ENCODE results near the gene S100A3. TPM values are rescaled to one million over a fixed set of nuclear protein-coding genes. Genes with fewer than 3 reads are reported as not detected.

Gene S100A3
- total RNA-seq, 1 donor from 2014 or later: not detected

DNA sequence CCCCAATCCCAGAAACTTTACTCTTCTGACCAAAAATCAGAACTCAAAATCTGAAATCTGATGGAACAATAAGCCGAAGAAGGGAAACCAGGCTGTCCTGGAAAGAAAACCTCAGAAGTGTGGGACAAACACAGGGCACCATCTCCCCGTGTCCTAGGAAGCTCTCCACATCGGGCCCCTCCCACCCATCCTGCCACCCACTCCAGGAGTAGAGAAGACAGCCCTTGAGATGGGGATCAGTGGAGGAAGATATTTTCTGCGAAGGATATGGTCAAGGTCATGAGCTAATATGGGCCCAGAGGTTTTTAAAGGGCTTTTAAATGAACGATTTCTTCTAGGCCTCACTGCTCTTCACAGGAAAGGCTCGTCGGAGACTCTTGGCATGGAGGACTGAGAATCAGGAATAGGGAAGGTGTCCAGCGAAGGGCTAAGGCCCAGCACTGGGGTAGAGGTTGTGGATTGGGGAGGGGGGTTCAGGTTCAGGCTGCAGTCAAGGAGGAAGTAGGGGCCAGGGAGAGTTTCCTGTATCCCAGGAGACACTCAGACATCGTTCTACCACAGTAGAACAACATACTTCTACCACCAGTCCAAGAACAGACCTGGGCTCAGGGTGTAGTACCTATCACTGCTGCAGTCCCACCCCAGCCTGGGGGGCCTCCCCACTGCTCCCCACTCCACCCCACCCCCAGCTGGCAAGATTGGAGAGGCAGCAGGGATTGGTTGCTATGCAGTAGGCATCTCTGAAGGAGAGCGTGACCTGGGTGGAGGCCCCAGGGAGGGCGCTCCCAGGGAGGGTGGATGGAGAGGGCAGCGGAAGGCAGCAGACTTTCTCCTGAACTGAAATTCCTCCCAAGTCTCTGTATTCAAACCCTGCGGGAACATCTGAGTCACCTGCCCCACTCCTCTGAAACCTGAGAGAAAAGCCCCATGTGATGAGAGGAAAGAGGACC, 7.1 kb downstream of the S100A3 start:
- Histone ChIP-seq H3K36me3 (peaks cover 0 to 3% of the 10 kb centered on the region in 2 donors), H3K27ac (peak overlapping the region; percentile 90 to 92), H3K4me3 (no peak overlapping the region), H3K27me3 (no peaks in the 10 kb centered on the region), H3K4me1 (peaks cover 20 to 41% of the 10 kb centered on the region in 2 donors), H3K9me3 (no peaks in the 10 kb centered on the region)
- intact Hi-C loops (cut with DNase I): no loop called here
- DNase-seq (ENCODE audit: low spot score in 2 of 2): no peak
- TF ChIP-seq, protein P1, sequence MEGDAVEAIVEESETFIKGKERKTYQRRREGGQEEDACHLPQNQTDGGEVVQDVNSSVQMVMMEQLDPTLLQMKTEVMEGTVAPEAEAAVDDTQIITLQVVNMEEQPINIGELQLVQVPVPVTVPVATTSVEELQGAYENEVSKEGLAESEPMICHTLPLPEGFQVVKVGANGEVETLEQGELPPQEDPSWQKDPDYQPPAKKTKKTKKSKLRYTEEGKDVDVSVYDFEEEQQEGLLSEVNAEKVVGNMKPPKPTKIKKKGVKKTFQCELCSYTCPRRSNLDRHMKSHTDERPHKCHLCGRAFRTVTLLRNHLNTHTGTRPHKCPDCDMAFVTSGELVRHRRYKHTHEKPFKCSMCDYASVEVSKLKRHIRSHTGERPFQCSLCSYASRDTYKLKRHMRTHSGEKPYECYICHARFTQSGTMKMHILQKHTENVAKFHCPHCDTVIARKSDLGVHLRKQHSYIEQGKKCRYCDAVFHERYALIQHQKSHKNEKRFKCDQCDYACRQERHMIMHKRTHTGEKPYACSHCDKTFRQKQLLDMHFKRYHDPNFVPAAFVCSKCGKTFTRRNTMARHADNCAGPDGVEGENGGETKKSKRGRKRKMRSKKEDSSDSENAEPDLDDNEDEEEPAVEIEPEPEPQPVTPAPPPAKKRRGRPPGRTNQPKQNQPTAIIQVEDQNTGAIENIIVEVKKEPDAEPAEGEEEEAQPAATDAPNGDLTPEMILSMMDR (IDR thresholded peaks at IDR 0.05): no peak

DNA sequence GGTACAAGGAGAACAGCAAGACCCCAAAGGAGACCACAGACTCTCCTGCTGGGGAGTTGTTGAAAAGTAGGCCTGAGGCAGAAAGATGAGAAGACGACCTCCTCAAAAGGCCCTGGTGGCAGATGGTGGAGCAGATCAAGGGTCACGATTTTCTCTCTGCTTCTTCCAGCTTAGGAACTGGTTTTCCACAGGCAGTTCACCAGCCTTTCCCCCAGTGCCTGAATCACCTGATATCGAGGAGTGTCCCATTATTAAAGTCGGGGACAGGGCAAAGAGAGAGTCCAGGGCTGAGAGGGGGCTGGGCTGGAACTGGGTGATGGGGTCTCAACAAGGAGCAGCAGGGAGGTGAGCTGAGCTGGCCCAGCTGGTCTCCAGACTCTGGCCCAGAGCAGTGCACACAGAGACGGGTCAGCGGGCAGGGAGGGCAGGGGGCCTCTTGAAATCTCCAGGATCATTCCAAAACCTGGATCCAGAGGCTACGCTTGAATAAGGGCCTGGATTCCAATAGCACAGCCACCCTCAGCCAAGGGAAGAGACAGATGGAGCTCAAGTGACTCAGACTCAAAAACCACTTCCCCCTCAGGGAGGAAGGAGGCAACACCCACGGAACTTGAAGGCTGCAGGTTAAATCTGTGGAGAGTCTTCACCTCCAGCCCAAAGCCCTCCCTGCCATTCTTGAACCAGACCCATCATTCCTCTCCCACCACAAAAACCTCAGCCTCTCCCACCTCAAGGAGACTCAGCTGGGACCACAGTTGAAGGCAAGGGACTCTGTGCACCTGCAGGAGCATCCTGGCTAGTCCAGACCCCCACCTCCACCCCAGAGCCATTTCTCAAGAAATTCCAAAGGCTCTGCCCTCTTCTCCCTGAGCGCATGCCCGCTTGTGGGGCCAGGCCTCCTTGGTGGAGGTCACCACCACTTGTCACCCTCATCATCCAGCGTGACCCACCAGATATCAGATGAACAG, 8.4 kb downstream of the S100A3 start, which contains the start of gene S100A5:
Gene S100A5, minus strand, starts transcription at position 541 of the 968 bp plus-strand sequence. CDS start 743 bp downstream, outside the sequence.
- Histone ChIP-seq H3K9me3 (no peaks in the 10 kb centered on the region), H3K4me3 (no peak within 1 kb of the TSS), H3K27me3 (no peaks in the 10 kb centered on the region), H3K4me1 (peaks cover 11 to 39% of the 10 kb centered on the region in 2 donors), H3K27ac (peak within 1 kb of the TSS; percentile 90 to 92), H3K36me3 (peaks cover 0 to 3% of the 10 kb centered on the region in 2 donors)
- TF ChIP-seq, protein P1 (IDR thresholded peaks at IDR 0.05): no peak
- no peak for DNase-seq (ENCODE audit: low spot score in 2 of 2)
- intact Hi-C loops (cut with DNase I): no loop called here

DNA sequence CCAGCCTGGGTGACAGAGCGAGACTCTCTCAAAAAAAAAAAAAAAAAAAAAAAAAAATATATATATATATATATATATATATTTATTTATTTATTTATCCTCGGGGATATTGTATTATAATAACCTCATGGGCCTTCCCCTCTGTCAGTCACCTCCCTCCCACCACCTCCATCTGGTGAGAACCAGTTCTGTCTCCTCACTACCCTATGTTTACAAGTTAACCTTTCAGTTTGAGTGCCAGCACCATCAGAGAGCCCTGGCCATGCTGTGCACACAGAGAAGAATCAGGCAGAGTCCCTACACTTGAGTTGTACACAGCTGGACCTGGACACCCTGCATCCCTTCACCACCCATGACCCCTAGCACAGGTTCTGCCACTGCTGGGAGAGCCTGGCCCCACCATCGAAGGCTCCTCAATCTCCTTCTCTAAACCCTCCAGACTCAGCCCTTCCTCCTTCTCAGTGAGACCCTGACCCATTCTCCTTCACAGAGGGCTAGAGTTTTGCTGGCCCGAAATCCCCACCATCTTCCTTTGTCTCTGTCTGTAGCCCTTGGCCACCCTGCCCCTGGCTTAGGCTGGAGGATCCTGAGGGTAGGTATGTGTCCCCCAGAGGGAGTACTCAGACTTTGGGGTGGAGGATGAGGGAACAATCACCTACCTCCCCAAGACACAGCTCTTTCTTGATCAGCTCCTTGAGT, 9.5 kb downstream of the S100A3 start:
- no peak for DNase-seq (ENCODE audit: low spot score in 2 of 2)
- intact Hi-C loops (cut with DNase I): loop anchor here (10.0 kb wide), 1 partner anchor 235 kb away; the partner anchor contains the start of gene SLC27A3
- TF ChIP-seq, protein P1 (IDR thresholded peaks at IDR 0.05): no peak

DNA sequence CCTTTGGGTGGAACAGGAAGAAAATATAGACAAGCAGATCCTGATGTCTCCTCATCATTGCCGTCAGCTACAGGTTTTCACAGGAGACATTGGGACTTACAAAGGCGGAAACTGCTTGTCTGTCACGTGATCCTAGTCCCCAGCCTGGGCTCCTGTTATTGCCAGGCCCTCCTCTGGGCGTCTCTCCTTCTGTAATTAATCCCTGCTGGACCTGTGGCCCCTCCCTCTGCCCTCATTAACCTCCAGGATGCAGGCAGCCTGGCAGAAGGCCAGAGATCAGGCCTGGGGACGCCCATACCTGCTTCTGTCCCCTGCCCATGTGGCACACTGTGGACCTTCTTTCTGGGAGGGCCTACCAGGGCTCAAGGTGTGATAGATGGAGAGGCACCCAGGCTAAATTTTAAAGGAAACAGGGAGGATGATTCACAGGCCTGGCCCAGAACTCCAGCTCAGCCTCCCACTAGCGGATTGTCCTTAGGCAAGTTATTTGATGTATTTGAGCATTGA, 10.7 kb downstream of the S100A3 start:
- H3K27ac ChIP-seq: no peak overlapping the region
- no peaks in the 10 kb centered on the region for H3K9me3 ChIP-seq
- H3K36me3 ChIP-seq: no peaks in the 10 kb centered on the region
- TF ChIP-seq, protein P1 (IDR thresholded peaks at IDR 0.05): no peak
- no peak for DNase-seq (ENCODE audit: low spot score in 2 of 2)
- no peak overlapping the region for H3K4me3 ChIP-seq
- no peaks in the 10 kb centered on the region for H3K27me3 ChIP-seq
- H3K4me1 ChIP-seq: peaks cover 5 to 28% of the 10 kb centered on the region in 2 donors
- intact Hi-C loops (cut with DNase I): loop anchor here (10.0 kb wide), 1 partner anchor 236 kb away; the partner anchor contains the start of gene SLC27A3

More for the DNA sequence above, 9.5 kb downstream of the S100A3 start:
- no peaks in the 10 kb centered on the region for H3K9me3 ChIP-seq
- peaks cover 0 to 3% of the 10 kb centered on the region in 2 donors for H3K36me3 ChIP-seq
- no peak overlapping the region for H3K4me3 ChIP-seq
- no peaks in the 10 kb centered on the region for H3K27me3 ChIP-seq
- H3K27ac ChIP-seq: peak overlapping the region; percentile 12 to 90
- H3K4me1 ChIP-seq: peaks cover 11 to 30% of the 10 kb centered on the region in 2 donors

Measured in ascending aorta (tissue), 2 donors.